Measurements from ENCODE around the gene ZDHHC18.

- TF ChIP-seq EZH2 (IDR thresholded peaks at IDR 0.05; ENCODE audit: insufficient read depth, poor library complexity, severe bottlenecking), result no peak
- TF ChIP-seq EZH2phosphoT487 (IDR thresholded peaks at IDR 0.05; ENCODE audit: insufficient read depth, low read depth), result no peak
Measured at GRCh38 chr1:26784023-26784871, 42.2 kb upstream of the ZDHHC18 start.
